ENCODE results near the gene TRPC6. TPM values are rescaled to one million over a fixed set of nuclear protein-coding genes. Genes with fewer than 3 reads are reported as not detected.
"Not testable (repeated sequence)": the region's sequence is repeated elsewhere in the genome, so short reads cannot be mapped to it uniquely, and the experiment has no call there.

TRPC6 gene
- total and polyA plus RNA-seq, 5 donors = 0.18 to 0.36 (median 0.20) TPM

DNA sequence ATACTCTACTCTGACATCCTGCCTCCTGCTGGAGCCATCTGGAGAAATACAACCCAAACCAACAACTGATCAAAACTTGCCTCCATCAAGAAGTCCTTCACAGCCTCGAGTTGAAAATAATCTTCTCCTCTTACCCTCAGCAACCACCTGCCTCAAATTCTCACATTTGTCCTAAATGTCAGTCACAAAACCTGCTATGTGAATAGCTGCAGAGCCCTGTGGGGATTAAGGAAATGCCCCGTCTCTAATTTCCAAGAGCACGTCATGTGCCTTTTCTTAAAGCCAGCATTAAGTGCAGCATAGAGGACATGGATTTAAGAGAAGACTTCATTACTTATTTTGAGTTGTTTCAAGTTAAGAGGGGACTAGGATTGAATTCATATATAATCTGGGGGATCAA lies 105.9 kb downstream of the TRPC6 start:
- no peak for DNase-seq
- Histone ChIP-seq H3K4me3 (ENCODE audit: low read length) (no peak overlapping the region), H3K27me3 (ENCODE audit: control insufficient read depth, insufficient read depth) (no peaks in the 10 kb centered on the region), H3K4me1 (ENCODE audit: control insufficient read depth, insufficient read depth, low read length) (no peaks in the 10 kb centered on the region), H3K27ac (ENCODE audit: low read length) (no peak overlapping the region), H3K9me3 (ENCODE audit: control insufficient read depth, low read length) (no peaks in the 10 kb centered on the region)
- 78% methylated on average over 3 of the region's 3 CpGs for WGBS
- ATAC-seq = no peak
- intact Hi-C loops (cut with DNase I) = no loop called here

DNA sequence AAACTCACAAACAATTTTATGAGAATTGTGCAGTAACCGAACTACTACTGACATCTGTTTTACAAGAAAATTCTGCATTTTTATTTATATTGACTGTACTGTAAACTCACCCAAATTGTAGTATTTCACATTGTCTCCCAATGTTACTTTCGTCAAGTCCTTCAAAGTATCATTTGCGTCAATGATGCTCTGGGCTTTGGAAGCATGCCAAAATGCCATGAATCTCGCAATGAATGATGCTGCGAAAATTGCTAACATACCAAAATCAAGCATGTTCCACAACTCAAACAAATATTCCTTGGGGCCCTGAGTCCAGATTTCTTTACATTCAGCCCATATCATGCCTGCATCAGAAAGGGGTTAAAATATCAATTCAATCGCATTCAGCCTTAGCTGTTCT lies 107.6 kb downstream of the TRPC6 start:
- no peak for DNase-seq
- ATAC-seq = no peak
- no peaks in the 10 kb centered on the region for H3K4me1 ChIP-seq (ENCODE audit: control insufficient read depth, insufficient read depth, low read length)
- H3K4me3 ChIP-seq (ENCODE audit: low read length) = no peak overlapping the region
- no peak overlapping the region for H3K27ac ChIP-seq (ENCODE audit: low read length)
- intact Hi-C loops (cut with DNase I) = no loop called here
- H3K9me3 ChIP-seq (ENCODE audit: control insufficient read depth, low read length) = no peaks in the 10 kb centered on the region
- no peaks in the 10 kb centered on the region for H3K27me3 ChIP-seq (ENCODE audit: control insufficient read depth, insufficient read depth)
- WGBS = 83% methylated on average over 6 of the region's 6 CpGs

DNA sequence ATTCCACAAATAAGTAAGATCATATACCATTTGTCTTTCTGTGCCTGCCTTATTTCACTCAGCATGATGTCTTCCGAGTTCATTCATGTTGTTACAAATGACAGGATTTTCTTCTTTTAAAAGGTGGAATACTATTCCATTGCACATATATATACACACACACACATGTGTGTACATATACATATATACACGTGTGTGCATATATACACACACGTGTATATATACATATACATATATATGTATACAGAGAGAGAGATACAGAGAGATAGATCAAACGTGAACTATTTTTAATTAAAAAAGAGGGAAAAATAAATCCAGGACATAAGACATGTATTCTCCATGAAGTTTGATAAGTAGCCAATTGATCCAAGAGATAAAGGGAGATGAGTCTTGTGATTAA lies 108.1 kb downstream of the TRPC6 start:
- Histone ChIP-seq H3K27me3 (ENCODE audit: control insufficient read depth, insufficient read depth) (no peaks in the 10 kb centered on the region), H3K27ac (ENCODE audit: low read length) (no peak overlapping the region), H3K9me3 (ENCODE audit: control insufficient read depth, low read length) (no peaks in the 10 kb centered on the region), H3K4me3 (ENCODE audit: low read length) (no peak overlapping the region), H3K4me1 (ENCODE audit: control insufficient read depth, insufficient read depth, low read length) (no peaks in the 10 kb centered on the region)
- ATAC-seq = no peak
- 83% methylated on average over 4 of the region's 4 CpGs for WGBS
- no peak for DNase-seq
- intact Hi-C loops (cut with DNase I) = no loop called here

DNA sequence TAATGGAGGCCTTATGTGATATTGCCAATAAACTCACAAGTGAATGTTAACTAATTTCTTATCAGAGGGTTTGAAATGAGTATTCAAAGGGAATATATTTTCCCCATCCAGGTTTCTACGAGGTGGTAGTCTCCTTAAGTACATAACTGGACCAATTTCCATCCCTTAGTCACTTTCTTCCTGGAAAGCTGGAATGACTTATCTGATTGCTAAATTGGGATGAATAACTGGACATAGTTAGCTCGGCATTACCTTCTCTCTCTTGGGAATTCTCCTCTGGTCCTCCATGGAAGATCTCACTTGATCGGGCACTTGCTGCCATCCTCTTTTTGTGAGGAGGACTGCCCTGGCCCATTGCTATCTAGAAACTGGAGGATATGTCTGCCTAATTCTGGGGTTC lies 109.1 kb downstream of the TRPC6 start:
- 86% methylated on average over 3 of the region's 3 CpGs for WGBS
- Histone ChIP-seq H3K9me3 (ENCODE audit: control insufficient read depth, low read length) (no peaks in the 10 kb centered on the region), H3K27ac (ENCODE audit: low read length) (no peak overlapping the region), H3K4me3 (ENCODE audit: low read length) (no peak overlapping the region), H3K4me1 (ENCODE audit: control insufficient read depth, insufficient read depth, low read length) (no peaks in the 10 kb centered on the region), H3K27me3 (ENCODE audit: control insufficient read depth, insufficient read depth) (no peaks in the 10 kb centered on the region)
- intact Hi-C loops (cut with DNase I) = no loop called here
- no peak for ATAC-seq
- DNase-seq = no peak

DNA sequence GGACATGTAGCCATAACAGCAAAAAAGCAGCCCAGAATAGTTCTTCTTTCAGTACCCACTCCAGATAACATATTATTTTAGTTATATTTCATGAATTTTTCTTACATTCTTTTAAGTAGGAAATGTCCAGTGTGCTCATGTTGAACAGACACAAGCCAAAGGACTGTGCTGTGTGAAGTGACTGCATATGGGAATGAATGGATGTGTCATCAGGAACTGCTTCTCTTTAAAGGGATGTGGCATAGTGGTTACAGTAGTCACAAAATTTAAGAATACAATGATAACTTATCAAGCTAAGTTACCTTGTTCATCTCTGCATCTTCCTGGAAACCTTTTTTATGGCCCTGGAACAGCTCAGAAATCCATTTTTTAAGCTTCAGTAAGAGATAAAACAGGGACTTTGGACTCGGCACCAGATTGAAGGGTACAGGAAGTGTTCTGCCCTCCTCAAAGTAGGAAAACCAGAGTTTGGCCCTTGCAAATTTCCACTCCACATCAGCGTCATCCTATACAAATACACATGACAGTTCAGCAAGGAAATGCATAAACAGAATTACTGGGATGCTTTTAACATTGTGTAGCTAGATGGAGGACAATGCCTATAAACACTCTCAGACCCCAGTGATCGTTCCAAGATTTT lies 112.8 kb downstream of the TRPC6 start:
- no peaks in the 10 kb centered on the region for H3K9me3 ChIP-seq (ENCODE audit: control insufficient read depth, low read length)
- intact Hi-C loops (cut with DNase I) = no loop called here
- no peak for DNase-seq
- H3K27ac ChIP-seq (ENCODE audit: low read length) = no peak overlapping the region
- 58% methylated on average over 3 of the region's 3 CpGs for WGBS
- no peak overlapping the region for H3K4me3 ChIP-seq (ENCODE audit: low read length)
- no peak for ATAC-seq
- H3K27me3 ChIP-seq (ENCODE audit: control insufficient read depth, insufficient read depth) = no peaks in the 10 kb centered on the region
- no peaks in the 10 kb centered on the region for H3K4me1 ChIP-seq (ENCODE audit: control insufficient read depth, insufficient read depth, low read length)

DNA sequence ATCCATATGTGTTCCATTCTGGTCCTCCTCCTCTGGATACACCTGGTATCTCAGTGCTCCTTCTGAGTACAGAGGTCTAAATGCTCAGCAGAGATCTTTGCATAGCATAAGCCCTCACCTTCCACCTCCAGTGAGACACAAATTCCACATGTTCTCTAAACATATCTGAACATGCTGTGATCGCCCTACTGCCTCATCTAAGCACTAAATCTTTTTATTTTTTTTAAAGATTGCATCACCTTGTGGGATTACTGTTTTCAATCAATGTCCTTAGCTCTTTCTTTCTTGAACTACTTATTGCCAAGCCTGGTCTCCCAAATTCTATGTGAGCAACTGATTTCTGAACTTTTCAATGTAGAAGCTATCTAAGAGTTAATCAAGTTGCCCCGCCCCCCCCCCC lies 113.4 kb downstream of the TRPC6 start:
- DNase-seq (no peak), ATAC-seq (no peak)
- Histone ChIP-seq H3K27ac (ENCODE audit: low read length) (no peak overlapping the region), H3K4me3 (ENCODE audit: low read length) (no peak overlapping the region), H3K4me1 (ENCODE audit: control insufficient read depth, insufficient read depth, low read length) (no peaks in the 10 kb centered on the region), H3K9me3 (ENCODE audit: control insufficient read depth, low read length) (no peaks in the 10 kb centered on the region), H3K27me3 (ENCODE audit: control insufficient read depth, insufficient read depth) (no peaks in the 10 kb centered on the region)
- intact Hi-C loops (cut with DNase I) = no loop called here
- WGBS = 69% methylated on average over 2 of the region's 2 CpGs

DNA sequence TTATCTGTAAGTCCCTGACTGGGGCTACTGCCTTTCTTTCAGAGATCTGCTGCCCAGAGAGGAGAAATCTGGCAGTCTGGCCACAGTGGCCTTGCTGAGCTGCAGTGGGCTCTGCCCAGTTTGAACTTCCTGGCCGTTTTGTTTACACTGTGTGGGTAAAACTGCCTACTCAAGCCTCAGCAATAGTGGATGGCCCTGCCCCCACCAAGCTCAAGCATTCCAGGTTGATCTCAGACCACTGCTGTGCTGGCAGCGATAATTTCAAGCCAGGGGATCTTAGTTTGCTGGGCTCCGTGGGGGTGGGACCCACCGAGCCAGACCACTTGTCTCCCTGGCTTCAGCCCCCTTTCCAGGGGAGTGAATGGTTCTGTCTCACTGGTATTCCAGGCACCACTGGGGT lies 117.5 kb downstream of the TRPC6 start:
- H3K27me3 ChIP-seq (ENCODE audit: control insufficient read depth, insufficient read depth) = no peaks in the 10 kb centered on the region
- no peaks in the 10 kb centered on the region for H3K9me3 ChIP-seq (ENCODE audit: control insufficient read depth, low read length)
- H3K4me1 ChIP-seq (ENCODE audit: control insufficient read depth, insufficient read depth, low read length) = no peaks in the 10 kb centered on the region
- WGBS = 33% methylated on average over 4 of the region's 4 CpGs
- intact Hi-C loops (cut with DNase I) = no loop called here
- H3K27ac ChIP-seq (ENCODE audit: low read length) = no peak overlapping the region
- DNase-seq (no peak), ATAC-seq (no peak)
- H3K4me3 ChIP-seq (ENCODE audit: low read length) = no peak overlapping the region

DNA sequence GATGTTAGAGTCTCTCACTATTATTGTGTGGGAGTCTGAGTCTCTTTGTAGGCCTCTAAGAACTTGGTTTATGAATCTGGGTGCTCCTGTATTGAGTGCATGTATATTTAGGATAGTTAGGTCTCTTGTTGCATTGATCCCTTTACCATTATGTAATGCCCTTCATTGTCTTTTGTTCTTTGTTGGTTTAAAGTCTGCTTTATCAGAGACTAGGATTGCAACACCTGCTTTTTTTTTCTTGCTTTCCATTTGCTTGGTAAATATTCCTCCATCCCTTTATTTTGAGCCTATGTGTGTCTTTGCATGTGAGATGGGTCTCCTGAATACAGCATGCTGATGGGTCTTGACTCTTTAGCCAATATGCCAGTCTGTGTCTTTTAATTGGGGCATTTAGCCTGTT lies 119.4 kb downstream of the TRPC6 start:
- DNase-seq; intact Hi-C loops (cut with DNase I); ATAC-seq; H3K4me3 ChIP-seq (ENCODE audit: low read length); H3K4me1 ChIP-seq (ENCODE audit: control insufficient read depth, insufficient read depth, low read length); H3K27me3 ChIP-seq (ENCODE audit: control insufficient read depth, insufficient read depth); H3K9me3 ChIP-seq (ENCODE audit: control insufficient read depth, low read length); H3K27ac ChIP-seq (ENCODE audit: low read length): not testable (repeated sequence)

DNA sequence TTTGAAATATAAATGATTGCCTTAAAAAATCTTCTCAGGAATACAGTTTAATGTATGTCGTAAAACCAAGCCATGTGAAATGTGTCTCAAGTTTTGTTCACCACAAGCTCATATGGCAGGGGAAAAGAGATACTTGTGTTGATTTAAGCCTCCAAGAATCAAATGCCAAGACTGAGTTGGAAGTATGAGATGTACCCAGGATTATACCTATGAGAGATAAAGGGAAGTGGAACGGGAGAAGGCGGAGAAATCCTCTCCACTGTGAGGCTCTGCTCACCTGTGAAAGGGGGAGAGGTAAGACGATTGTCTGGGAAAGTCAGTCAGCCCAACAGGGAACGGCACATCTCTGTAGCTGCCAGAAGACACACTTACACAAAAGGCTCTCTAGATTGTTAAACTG lies 124.8 kb downstream of the TRPC6 start:
- no peaks in the 10 kb centered on the region for H3K27me3 ChIP-seq (ENCODE audit: control insufficient read depth, insufficient read depth)
- intact Hi-C loops (cut with DNase I) = loop anchor here in 3 of 4 donors (5.0 to 10.0 kb wide), 2 partner anchors 386 to 388 kb away; no protein-coding TSS in a partner anchor
- WGBS = 87% methylated on average over 5 of the region's 5 CpGs
- DNase-seq (no peak), ATAC-seq (no peak)
- no peaks in the 10 kb centered on the region for H3K4me1 ChIP-seq (ENCODE audit: control insufficient read depth, insufficient read depth, low read length)
- H3K27ac ChIP-seq (ENCODE audit: low read length) = no peak overlapping the region
- H3K9me3 ChIP-seq (ENCODE audit: control insufficient read depth, low read length) = no peaks in the 10 kb centered on the region
- H3K4me3 ChIP-seq (ENCODE audit: low read length) = no peak overlapping the region

DNA sequence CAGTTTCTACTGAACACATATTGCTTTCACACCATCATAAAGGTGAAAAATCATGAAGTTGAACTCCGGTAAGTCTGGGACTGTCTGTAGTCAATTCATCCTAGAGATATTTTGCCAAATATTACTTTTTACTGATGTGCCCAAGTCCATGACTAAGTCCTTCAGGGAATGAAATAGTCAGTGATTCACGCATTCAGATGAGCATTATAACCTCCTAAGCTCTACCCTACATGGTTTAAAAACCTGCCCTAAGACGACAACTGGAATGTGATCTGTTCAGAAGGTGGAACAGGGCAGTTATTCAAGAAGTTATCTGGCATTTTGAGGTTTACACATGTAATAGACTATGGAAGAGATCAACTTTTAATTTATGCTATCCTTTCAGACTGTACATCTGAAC lies 125.6 kb downstream of the TRPC6 start:
- Histone ChIP-seq H3K27me3 (ENCODE audit: control insufficient read depth, insufficient read depth) (no peaks in the 10 kb centered on the region), H3K27ac (ENCODE audit: low read length) (no peak overlapping the region), H3K9me3 (ENCODE audit: control insufficient read depth, low read length) (no peaks in the 10 kb centered on the region), H3K4me1 (ENCODE audit: control insufficient read depth, insufficient read depth, low read length) (no peaks in the 10 kb centered on the region), H3K4me3 (ENCODE audit: low read length) (no peak overlapping the region)
- intact Hi-C loops (cut with DNase I) = loop anchor here in 3 of 4 donors (5.0 to 10.0 kb wide), 2 partner anchors 387 to 389 kb away; no protein-coding TSS in a partner anchor
- no peak for ATAC-seq
- 82% methylated on average over 3 of the region's 3 CpGs for WGBS
- DNase-seq = no peak

DNA sequence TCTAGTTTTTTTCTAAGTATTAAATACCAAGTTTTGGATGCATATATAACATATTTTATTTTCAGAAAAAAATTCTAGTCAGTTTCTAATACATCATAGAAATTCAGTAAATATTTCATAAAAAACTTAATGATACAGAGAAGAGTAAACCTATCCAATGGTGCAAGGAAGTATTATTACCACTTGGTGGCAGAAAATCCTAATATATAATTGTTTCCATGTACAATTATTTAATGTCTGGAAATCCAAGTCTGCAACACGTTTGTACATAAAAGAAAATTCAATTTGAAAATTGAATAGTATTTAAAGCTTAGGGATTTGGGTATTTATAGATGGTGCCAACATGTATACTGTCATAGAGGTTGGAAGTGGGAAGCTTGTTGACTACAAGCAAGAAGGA lies 127.0 kb downstream of the TRPC6 start:
- intact Hi-C loops (cut with DNase I) = loop anchor here in 3 of 4 donors (5.0 to 10.0 kb wide), 2 partner anchors 388 to 390 kb away; no protein-coding TSS in a partner anchor

DNA sequence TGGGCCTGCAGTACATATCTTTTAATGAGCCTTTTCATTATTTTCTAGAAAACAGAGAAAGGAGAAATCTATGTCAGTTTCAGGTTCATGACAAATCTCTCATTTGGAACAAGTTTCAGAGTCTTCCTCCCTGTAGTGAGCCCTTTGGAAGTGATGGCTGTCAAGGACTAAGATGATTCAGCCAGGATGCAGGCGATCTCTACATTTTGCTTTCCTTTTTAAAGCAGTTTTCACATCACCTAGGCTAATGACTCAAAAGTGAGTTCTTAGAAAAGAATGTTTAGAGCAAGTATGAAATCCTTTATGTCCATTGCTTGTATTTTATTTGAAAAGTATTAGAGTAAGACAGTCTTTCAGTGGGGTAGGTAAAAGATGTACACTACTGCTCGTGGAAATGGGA lies 130.1 kb downstream of the TRPC6 start:
- intact Hi-C loops (cut with DNase I) = loop anchor here in 1 of 4 donors (10.0 kb wide), 1 partner anchor 391 kb away; no protein-coding TSS in a partner anchor
- 78% methylated on average over 2 of the region's 2 CpGs for WGBS

More for the DNA sequence above, 127.0 kb downstream of the TRPC6 start:
- ATAC-seq = no peak
- DNase-seq = no peak
- WGBS = 0% methylated on average over 1 of the region's 1 CpG
- Histone ChIP-seq H3K4me3 (ENCODE audit: low read length) (no peak overlapping the region), H3K27ac (ENCODE audit: low read length) (no peak overlapping the region), H3K27me3 (ENCODE audit: control insufficient read depth, insufficient read depth) (no peaks in the 10 kb centered on the region), H3K9me3 (ENCODE audit: control insufficient read depth, low read length) (no peaks in the 10 kb centered on the region), H3K4me1 (ENCODE audit: control insufficient read depth, insufficient read depth, low read length) (no peaks in the 10 kb centered on the region)

More for the DNA sequence above, 130.1 kb downstream of the TRPC6 start:
- H3K27ac ChIP-seq (ENCODE audit: low read length) = no peak overlapping the region
- H3K9me3 ChIP-seq (ENCODE audit: control insufficient read depth, low read length) = no peaks in the 10 kb centered on the region
- H3K4me3 ChIP-seq (ENCODE audit: low read length) = no peak overlapping the region
- H3K27me3 ChIP-seq (ENCODE audit: control insufficient read depth, insufficient read depth) = no peaks in the 10 kb centered on the region
- H3K4me1 ChIP-seq (ENCODE audit: control insufficient read depth, insufficient read depth, low read length) = no peaks in the 10 kb centered on the region
- no peak for DNase-seq
- no peak for ATAC-seq
